Small intestine (tissue), 7 donors: ENCODE measurements around the gene MC2R. TPM values are rescaled to one million over a fixed set of nuclear protein-coding genes. Genes with fewer than 3 reads are reported as not detected.

Experiments
- DNase-seq, 2 donors: peaks; one replicate each; pipeline versions ENCODE4 v3.0.0 to v3.0.0-alpha.2; 2013
- FAIRE-seq: peaks from 2 replicates; lab custom pipeline; 2012; peaks lifted over from hg19 to GRCh38; lab: Jason Lieb, UNC
- H3K27ac ChIP-seq, 3 donors: one replicate each; pipeline ENCODE4 v1.5.1; 2013; ENCODE audit warnings: low read length in 2 of 3, mild to moderate bottlenecking in 2 of 3, control low read depth in 1 of 3, inconsistent platforms in 1 of 3, low read depth in 1 of 3, moderate library complexity in 1 of 3
- H3K27me3 ChIP-seq, 3 donors: one replicate each; pipeline ENCODE4 v1.6.1; 2013; ENCODE audit warnings: low read length in 3 of 3, inconsistent platforms in 1 of 3; ENCODE audit not compliant: control insufficient read depth in 3 of 3, insufficient read depth in 3 of 3
- H3K36me3 ChIP-seq, 3 donors: one replicate each; pipeline ENCODE4 v1.6.1; 2013; ENCODE audit warnings: low read length in 3 of 3, inconsistent platforms in 1 of 3, low read depth in 1 of 3, mild to moderate bottlenecking in 1 of 3, moderate library complexity in 1 of 3; ENCODE audit not compliant: control insufficient read depth in 3 of 3, insufficient read depth in 2 of 3
- H3K4me1 ChIP-seq, 3 donors: one replicate each; pipeline ENCODE4 v1.6.1; 2013; ENCODE audit warnings: low read length in 2 of 3, inconsistent platforms in 1 of 3, low read depth in 1 of 3, mild to moderate bottlenecking in 1 of 3, moderate library complexity in 1 of 3; ENCODE audit not compliant: control insufficient read depth in 3 of 3, insufficient read depth in 2 of 3
- H3K4me3 ChIP-seq, 3 donors: one replicate each; pipeline ENCODE4 v1.5.1; 2013; ENCODE audit warnings: low read length in 3 of 3, control low read depth in 1 of 3, inconsistent platforms in 1 of 3, low read depth in 1 of 3, mild to moderate bottlenecking in 1 of 3, moderate library complexity in 1 of 3
- H3K9me3 ChIP-seq, 2 donors: one replicate each; pipeline ENCODE4 v1.6.1; 2013; ENCODE audit warnings: low read depth in 1 of 2, low read length in 1 of 2; ENCODE audit not compliant: control insufficient read depth in 2 of 2, insufficient read depth in 1 of 2
- WGBS, 3 donors: extraction: QIAGEN DNeasy Blood & Tissue Kit; methylation state at CpG; one replicate each; pipeline ENCODE4 v1.1.7; 2013; 5-methylcytosine and 5-hydroxymethylcytosine counted together
- polyA plus RNA-seq, 4 donors: library from polyadenylated mRNA; stranded (reverse) in 3 of 4; unstranded in 1 of 4; fragments of 200-250 nt in 3 of 4; fragments of 120-200 nt in 1 of 4; gene quantifications; one replicate each; pipeline versions ENCODE4 v1.2.1 to v1.2.3, GENCODE V29; 2013
- donor health status: healthy with polysubstance abuse.
- donor health status: control.
- donor health status: control.
- donor health status: Bipolar disorder and iron deficiency.
- donor health status: healthy.

The MC2R gene
- polyA plus RNA-seq, 4 donors = 0.01 to 0.46 TPM; not detected in 2

DNA sequence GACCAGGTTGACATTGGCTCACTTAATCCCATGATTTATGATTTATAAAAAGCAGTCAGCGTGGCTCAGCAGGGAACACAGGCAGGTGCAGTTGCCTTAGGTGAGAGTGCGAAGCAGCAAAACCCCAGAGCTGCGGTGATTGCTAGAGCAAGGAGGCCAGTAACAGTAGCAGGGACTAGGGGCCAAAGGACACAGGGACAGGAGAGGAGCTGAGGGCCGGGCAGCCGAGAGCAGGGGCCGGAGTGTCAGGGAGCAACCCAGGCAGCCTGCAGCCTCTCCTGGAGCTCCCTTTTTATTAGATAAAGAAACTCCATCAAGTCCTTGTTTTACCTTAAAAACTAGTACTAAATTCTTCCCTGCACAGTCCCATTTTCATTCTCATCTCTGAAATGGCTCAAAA is 4.3 kb downstream of the MC2R start:
- peak in 1 of 2 donors; percentile 17 for DNase-seq
- Histone ChIP-seq H3K4me1 (no peaks in the 10 kb centered on the region), H3K27me3 (no peaks in the 10 kb centered on the region), H3K36me3 (no peaks in the 10 kb centered on the region), H3K27ac (no peak overlapping the region), H3K9me3 (no peaks in the 10 kb centered on the region), H3K4me3 (no peak overlapping the region)
- WGBS, 3 donors = 27 to 65% (median 45%) methylated on average over 6 of the region's 6 CpGs
- no peak for FAIRE-seq

GRCh38 chr18:13910501-13910900 is 4.8 kb downstream of the MC2R start:
- H3K27ac ChIP-seq = no peak overlapping the region
- no peaks in the 10 kb centered on the region for H3K9me3 ChIP-seq
- H3K36me3 ChIP-seq = no peaks in the 10 kb centered on the region
- no peaks in the 10 kb centered on the region for H3K4me1 ChIP-seq
- no peaks in the 10 kb centered on the region for H3K27me3 ChIP-seq
- no peak overlapping the region for H3K4me3 ChIP-seq
- DNase-seq (no peak), FAIRE-seq (no peak)

GRCh38 chr18:13909141-13909940 is 6.0 kb downstream of the MC2R start:
- no peak for DNase-seq

DNA sequence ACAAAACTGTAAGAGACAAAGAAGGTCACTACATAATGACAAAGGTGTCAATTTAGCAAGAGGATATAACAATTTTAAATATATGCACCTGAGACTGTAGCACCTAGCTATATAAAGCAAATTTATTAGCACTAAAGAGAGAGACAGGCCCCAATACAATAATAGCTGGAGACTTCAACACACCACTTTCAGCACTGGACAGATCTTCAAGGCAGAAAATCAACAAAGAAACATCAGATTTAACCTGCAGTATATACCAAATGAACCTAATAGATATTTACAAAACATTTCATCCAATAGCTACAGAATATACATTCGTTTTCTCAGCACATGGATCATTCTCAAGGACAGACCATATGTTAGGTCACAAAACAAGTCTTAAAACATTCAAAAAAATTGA is 14.7 kb downstream of the MC2R start:
- no peaks in the 10 kb centered on the region for H3K4me1 ChIP-seq
- FAIRE-seq = no peak
- 35 to 48% (median 36%) methylated on average over 1 of the region's 1 CpG for WGBS, 3 donors
- no peak overlapping the region for H3K4me3 ChIP-seq
- no peaks in the 10 kb centered on the region for H3K36me3 ChIP-seq
- no peak overlapping the region for H3K27ac ChIP-seq
- no peak for DNase-seq
- no peaks in the 10 kb centered on the region for H3K27me3 ChIP-seq
- H3K9me3 ChIP-seq = no peaks in the 10 kb centered on the region

More at GRCh38 chr18:13909141-13909940, 6.0 kb downstream of the MC2R start:
- no peaks in the 10 kb centered on the region for H3K9me3 ChIP-seq
- 63 to 81% (median 74%) methylated on average over 4 of the region's 4 CpGs for WGBS, 3 donors
- no peak overlapping the region for H3K27ac ChIP-seq
- no peaks in the 10 kb centered on the region for H3K36me3 ChIP-seq
- no peak for FAIRE-seq
- H3K27me3 ChIP-seq = no peaks in the 10 kb centered on the region
- H3K4me3 ChIP-seq = no peak overlapping the region
- H3K4me1 ChIP-seq = no peaks in the 10 kb centered on the region

DNA sequence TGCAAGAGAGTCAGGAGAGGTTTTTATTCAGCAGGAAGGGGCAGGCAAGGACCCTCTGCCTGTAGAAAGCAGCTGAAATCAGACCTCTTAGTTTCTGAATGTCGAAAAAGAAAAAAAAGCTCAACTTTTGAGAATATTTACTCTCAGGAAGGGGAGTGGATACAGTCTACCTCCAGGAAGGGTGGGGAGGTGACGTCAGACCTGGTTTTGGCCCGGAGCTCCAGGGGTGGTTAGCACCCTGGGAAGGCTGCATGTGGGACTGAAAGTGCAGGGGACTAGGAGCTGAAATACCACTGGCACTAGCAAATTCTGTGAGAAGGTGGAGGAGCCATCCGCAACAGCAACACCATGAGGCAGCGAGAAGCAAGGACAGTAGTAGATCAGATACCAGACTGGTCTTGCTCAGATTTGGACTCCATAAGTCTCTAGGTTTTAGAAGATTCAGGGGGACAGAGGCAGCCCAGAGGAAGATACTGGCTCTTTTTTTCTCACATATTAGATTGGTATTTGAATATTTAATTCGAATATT is 19.8 kb downstream of the MC2R start:
- Histone ChIP-seq H3K27ac (no peak overlapping the region), H3K36me3 (no peaks in the 10 kb centered on the region), H3K27me3 (no peaks in the 10 kb centered on the region), H3K4me1 (no peaks in the 10 kb centered on the region), H3K4me3 (no peak overlapping the region), H3K9me3 (no peaks in the 10 kb centered on the region)
- DNase-seq (no peak), FAIRE-seq (no peak)
- WGBS, 3 donors = 53 to 64% (median 61%) methylated on average over 6 of the region's 6 CpGs

DNA sequence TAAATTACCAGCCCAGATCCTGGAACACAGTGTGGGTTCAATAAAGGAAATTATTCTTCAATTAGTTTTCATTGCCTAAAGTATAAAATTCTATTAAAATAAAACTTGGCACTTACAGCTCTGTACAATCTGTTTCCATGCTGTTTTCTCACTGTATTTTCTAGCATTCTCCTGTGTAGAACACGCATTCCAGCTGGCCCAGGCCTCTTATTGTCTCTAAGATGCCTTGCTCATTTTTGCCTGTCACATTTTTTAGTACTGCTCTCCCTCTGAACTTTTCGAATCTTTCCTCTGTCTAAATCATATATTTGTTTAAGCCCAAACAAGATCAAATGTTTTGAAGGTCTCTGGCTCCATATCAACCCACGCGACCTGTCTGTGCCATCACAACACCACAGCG is 20.8 kb downstream of the MC2R start:
- Histone ChIP-seq H3K4me1 (no peaks in the 10 kb centered on the region), H3K27me3 (no peaks in the 10 kb centered on the region), H3K9me3 (no peaks in the 10 kb centered on the region), H3K27ac (no peak overlapping the region), H3K4me3 (no peak overlapping the region), H3K36me3 (no peaks in the 10 kb centered on the region)
- DNase-seq (no peak), FAIRE-seq (no peak)
- 71 to 80% (median 74%) methylated on average over 5 of the region's 5 CpGs for WGBS, 3 donors

GRCh38 chr18:13893418-13893760 is 21.9 kb downstream of the MC2R start:
- 43 to 54% (median 51%) methylated on average over 3 of the region's 3 CpGs for WGBS, 3 donors
- H3K27ac ChIP-seq = no peak overlapping the region
- DNase-seq = no peak

DNA sequence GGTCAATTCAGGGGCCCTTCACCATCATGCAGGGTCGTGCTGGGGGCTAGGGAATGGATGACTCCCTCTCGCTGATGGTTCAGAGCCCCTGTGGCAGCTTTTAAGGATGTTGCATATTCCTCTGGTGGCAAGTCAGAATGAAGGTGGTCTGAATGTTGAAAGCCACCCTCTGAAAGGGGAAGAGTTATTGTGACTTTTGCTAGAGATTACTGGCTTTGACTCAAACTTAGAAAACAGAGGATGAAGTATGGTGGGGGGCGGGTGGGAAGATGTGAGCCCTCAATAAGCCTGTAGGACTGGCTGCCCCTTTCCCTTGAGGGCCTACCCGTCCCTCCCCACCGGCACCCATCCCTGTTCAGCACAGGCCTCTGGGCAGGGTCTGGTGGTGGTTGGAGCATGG is 23.2 kb downstream of the MC2R start:
- Histone ChIP-seq H3K9me3 (no peaks in the 10 kb centered on the region), H3K4me1 (no peaks in the 10 kb centered on the region), H3K4me3 (no peak overlapping the region), H3K36me3 (no peaks in the 10 kb centered on the region), H3K27me3 (no peaks in the 10 kb centered on the region), H3K27ac (no peak overlapping the region)
- no peak for DNase-seq
- no peak for FAIRE-seq
- 70 to 78% (median 77%) methylated on average over 5 of the region's 5 CpGs for WGBS, 3 donors

More at GRCh38 chr18:13893418-13893760, 21.9 kb downstream of the MC2R start:
- FAIRE-seq = no peak
- Histone ChIP-seq H3K36me3 (no peaks in the 10 kb centered on the region), H3K27me3 (no peaks in the 10 kb centered on the region), H3K9me3 (no peaks in the 10 kb centered on the region), H3K4me3 (no peak overlapping the region), H3K4me1 (no peaks in the 10 kb centered on the region)
